ENCODE data around the gene GOSR1.

DNA sequence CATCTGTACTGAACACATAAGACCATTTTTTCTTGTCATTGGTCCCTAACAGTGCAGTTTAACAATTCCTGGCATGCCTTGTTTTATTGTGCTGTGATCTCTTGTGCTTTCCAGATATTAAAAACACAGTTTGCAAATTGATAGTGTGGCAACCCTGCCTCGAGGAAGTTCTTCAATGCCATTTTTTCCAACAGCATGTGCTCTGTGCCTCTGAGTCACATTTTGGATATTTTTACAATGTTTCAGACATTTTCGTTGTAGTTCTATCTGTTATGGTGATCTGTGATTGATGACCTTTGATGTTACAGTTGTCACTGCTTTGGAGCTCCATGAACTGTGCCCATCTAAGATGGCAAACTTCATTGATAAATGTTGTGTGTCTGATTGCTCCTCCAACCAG, 66.2 kb downstream of the GOSR1 start:
- TF ChIP-seq CTCF (IDR thresholded peaks at IDR 0.05; ENCODE audit: insufficient read depth, low read length, poor library complexity, severe bottlenecking) (no peak), EZH2phosphoT487 (conservative IDR thresholded peaks at IDR 0.05; ENCODE audit: low read length) (no peak)
